Mesendoderm (in vitro differentiated cells): ENCODE measurements around the gene TAGLN.

Source experiments
- DNase-seq: peaks from one replicate; pipeline ENCODE4 v3.0.0; 2013
- H2AK5ac ChIP-seq: 2 replicates; pipeline ENCODE4 v1.6.1; 2013; ENCODE audit warnings: low read length, inconsistent platforms
- H2BK120ac ChIP-seq: 2 replicates; pipeline ENCODE4 v1.6.1; 2013; ENCODE audit warnings: low read depth, mild to moderate bottlenecking, low read length, moderate library complexity, mixed read lengths
- H2BK15ac ChIP-seq: replicated peaks from 2 replicates; pipeline ENCODE4 v1.6.1; 2013; ENCODE audit warnings: low read depth, mild to moderate bottlenecking, moderate library complexity
- H2BK5ac ChIP-seq: 2 replicates; pipeline ENCODE4 v1.6.1; 2013; ENCODE audit warnings: low read length, inconsistent platforms
- H3K18ac ChIP-seq: 2 replicates; pipeline ENCODE4 v1.6.1; 2013; ENCODE audit warnings: mild to moderate bottlenecking, low read length, mixed read lengths
- H3K23ac ChIP-seq: one replicate; pipeline ENCODE4 v1.6.1; 2013; ENCODE audit warnings: low read length
- H3K27ac ChIP-seq: 2 replicates; pipeline ENCODE4 v1.5.1; 2013; ENCODE audit warnings: low read depth, mild to moderate bottlenecking, inconsistent platforms, low read length, moderate library complexity
- H3K27me3 ChIP-seq: 2 replicates; pipeline ENCODE4 v1.6.1; 2013; ENCODE audit warnings: low read length, control low read depth, mild to moderate bottlenecking, inconsistent platforms; ENCODE audit not compliant: insufficient read depth, poor library complexity
- H3K36me3 ChIP-seq: 2 replicates; pipeline ENCODE4 v1.6.1; 2013; ENCODE audit warnings: low read length, inconsistent platforms; ENCODE audit not compliant: control insufficient read depth, insufficient read depth
- H3K4ac ChIP-seq: one replicate; pipeline ENCODE4 v1.6.1; 2013; ENCODE audit warnings: low read depth, mild to moderate bottlenecking, low read length, moderate library complexity
- H3K4me1 ChIP-seq: 2 replicates; pipeline ENCODE4 v1.6.1; 2013; ENCODE audit warnings: low read depth, low read length, inconsistent platforms; ENCODE audit not compliant: control insufficient read depth
- H3K4me2 ChIP-seq: 2 replicates; pipeline ENCODE4 v1.6.1; 2013; ENCODE audit warnings: low read length
- H3K4me3 ChIP-seq: 2 replicates; pipeline ENCODE4 v1.5.1; 2013; ENCODE audit warnings: mild to moderate bottlenecking, low read length
- H3K56ac ChIP-seq: one replicate; pipeline ENCODE4 v1.6.1; 2013; ENCODE audit warnings: low read length
- H3K79me1 ChIP-seq: 2 replicates; pipeline ENCODE4 v1.6.1; 2013; ENCODE audit warnings: low read length, inconsistent platforms
- H3K79me2 ChIP-seq: 2 replicates; pipeline ENCODE4 v1.6.1; 2013; ENCODE audit warnings: mild to moderate bottlenecking, low read length; ENCODE audit not compliant: control insufficient read depth, insufficient read depth
- H3K9ac ChIP-seq: 2 replicates; pipeline ENCODE4 v1.6.1; 2013; ENCODE audit warnings: low read length, inconsistent platforms
- H4K5ac ChIP-seq: one replicate; pipeline ENCODE4 v1.6.1; 2013; ENCODE audit warnings: low read length
- H4K8ac ChIP-seq: one replicate; pipeline ENCODE4 v1.6.1; 2013; ENCODE audit warnings: low read depth, mild to moderate bottlenecking, control low read depth, low read length, moderate library complexity
- WGBS: extraction: QIAGEN DNeasy Blood & Tissue Kit; methylation state at CpG from one replicate; pipeline ENCODE4 v1.1.7; 2013; ENCODE audit warnings: low lambda C conversion rate, missing lambda C conversion rate; ENCODE audit not compliant: insufficient coverage; ENCODE audit errors: extremely low coverage; 5-methylcytosine and 5-hydroxymethylcytosine counted together

The TAGLN gene

GRCh38 chr11:117229931-117230285 is 30.7 kb downstream of the TAGLN start:
- H3K23ac ChIP-seq = no peak overlapping the region
- no peak overlapping the region for H4K8ac ChIP-seq
- no peak overlapping the region for H4K5ac ChIP-seq
- H3K18ac ChIP-seq = no peak overlapping the region
- no peak overlapping the region for H2AK5ac ChIP-seq
- no CpG with 5 or more reads among the region's 5 CpGs for WGBS
- H3K79me2 ChIP-seq = peaks cover 19% of the 10 kb centered on the region
- DNase-seq = no peak
- peaks cover 6% of the 10 kb centered on the region for H3K36me3 ChIP-seq
- no peak overlapping the region for H3K9ac ChIP-seq
- no peaks in the 10 kb centered on the region for H3K27me3 ChIP-seq
- H3K79me1 ChIP-seq = peaks cover 17% of the 10 kb centered on the region
- no peak overlapping the region for H3K27ac ChIP-seq
- H2BK5ac ChIP-seq = no peak overlapping the region
- no peak overlapping the region for H3K4ac ChIP-seq
- H2BK15ac ChIP-seq = no peak overlapping the region
- H3K4me2 ChIP-seq = no peak overlapping the region
- H3K4me1 ChIP-seq = no peaks in the 10 kb centered on the region
- H3K4me3 ChIP-seq = no peak overlapping the region
- no peak overlapping the region for H2BK120ac ChIP-seq
- H3K56ac ChIP-seq = no peak overlapping the region

- no peak overlapping the region for H3K4me2 ChIP-seq
- H2BK15ac ChIP-seq = no peak overlapping the region
- peaks cover 4% of the 10 kb centered on the region for H3K36me3 ChIP-seq
- H3K18ac ChIP-seq = no peak overlapping the region
- H3K79me1 ChIP-seq = peaks cover 17% of the 10 kb centered on the region
- H3K56ac ChIP-seq = no peak overlapping the region
- H2BK5ac ChIP-seq = no peak overlapping the region
- WGBS = no CpG with 5 or more reads among the region's 12 CpGs
- no peak overlapping the region for H4K5ac ChIP-seq
- no peaks in the 10 kb centered on the region for H3K27me3 ChIP-seq
- H2BK120ac ChIP-seq = no peak overlapping the region
- H3K4me3 ChIP-seq = no peak overlapping the region
- no peak overlapping the region for H4K8ac ChIP-seq
- peak overlapping the region; percentile 11 for H3K9ac ChIP-seq
- no peak overlapping the region for H3K4ac ChIP-seq
- no peak overlapping the region for H3K23ac ChIP-seq
- H2AK5ac ChIP-seq = no peak overlapping the region
- DNase-seq = no peak
- peaks cover 19% of the 10 kb centered on the region for H3K79me2 ChIP-seq
- H3K27ac ChIP-seq = no peak overlapping the region
- H3K4me1 ChIP-seq = no peaks in the 10 kb centered on the region
Observed at GRCh38 chr11:117230286-117230961, 31.3 kb downstream of the TAGLN start.

GRCh38 chr11:117230999-117231841 is 32.0 kb downstream of the TAGLN start:
- Histone ChIP-seq H3K23ac (no peak overlapping the region), H3K36me3 (peaks cover 2% of the 10 kb centered on the region), H2BK5ac (peak overlapping the region; percentile 76), H2BK120ac (no peak overlapping the region), H3K27me3 (no peaks in the 10 kb centered on the region), H3K4me3 (peak overlapping the region; percentile 80), H2AK5ac (peak overlapping the region; percentile 12), H3K79me1 (peaks cover 17% of the 10 kb centered on the region), H3K27ac (peak overlapping the region; percentile 67), H3K4ac (peak overlapping the region; percentile 1), H3K79me2 (peaks cover 19% of the 10 kb centered on the region), H2BK15ac (no peak overlapping the region), H3K4me2 (peak overlapping the region; percentile 95), H3K18ac (peak overlapping the region; percentile 94), H3K9ac (peak overlapping the region; percentile 92), H4K8ac (no peak overlapping the region), H4K5ac (no peak overlapping the region), H3K4me1 (no peaks in the 10 kb centered on the region), H3K56ac (peak overlapping the region; percentile 95)
- WGBS = no CpG with 5 or more reads among the region's 14 CpGs
- DNase-seq = no peak

- Histone ChIP-seq H4K5ac (no peak within 1 kb of the TSS), H3K79me1 (peaks cover 17% of the 10 kb centered on the region), H3K23ac (peak within 1 kb of the TSS; percentile 29), H3K79me2 (peaks cover 19% of the 10 kb centered on the region), H3K4me2 (peak within 1 kb of the TSS; percentile 98), H3K27me3 (no peaks in the 10 kb centered on the region), H2AK5ac (peak within 1 kb of the TSS; percentile 12), H3K4me1 (no peaks in the 10 kb centered on the region), H2BK5ac (peak within 1 kb of the TSS; percentile 76), H3K4me3 (peak within 1 kb of the TSS; percentile 80), H4K8ac (peak within 1 kb of the TSS; percentile 87), H3K4ac (peak within 1 kb of the TSS; percentile 90), H3K9ac (peak within 1 kb of the TSS; percentile 92), H2BK120ac (peak within 1 kb of the TSS; percentile 48), H3K27ac (peak within 1 kb of the TSS; percentile 77), H3K56ac (peak within 1 kb of the TSS; percentile 95), H3K18ac (peak within 1 kb of the TSS; percentile 99), H3K36me3 (peaks cover 2% of the 10 kb centered on the region), H2BK15ac (no peak within 1 kb of the TSS)
- WGBS = no CpG with 5 or more reads among the region's 13 CpGs
- no peak for DNase-seq
Observed at GRCh38 chr11:117231842-117232091, 32.6 kb downstream of the TAGLN start, which contains the start of gene PCSK7. TSS of gene PCSK7 (minus strand) at chr11:117232073. CDS start at chr11:117229844, 2,229 bp downstream.

- Histone ChIP-seq H2BK5ac (peak within 1 kb of the TSS; percentile 87), H3K79me1 (peaks cover 17% of the 10 kb centered on the region), H4K8ac (peak within 1 kb of the TSS; percentile 87), H3K79me2 (peaks cover 19% of the 10 kb centered on the region), H3K4me1 (no peaks in the 10 kb centered on the region), H4K5ac (no peak within 1 kb of the TSS), H3K4me3 (peak within 1 kb of the TSS; percentile 80), H2AK5ac (peak within 1 kb of the TSS; percentile 37), H3K23ac (peak within 1 kb of the TSS; percentile 29), H3K56ac (peak within 1 kb of the TSS; percentile 95), H3K36me3 (peaks cover 2% of the 10 kb centered on the region), H3K4ac (peak within 1 kb of the TSS; percentile 90), H3K27me3 (no peaks in the 10 kb centered on the region), H2BK120ac (peak within 1 kb of the TSS; percentile 48), H3K18ac (peak within 1 kb of the TSS; percentile 99), H2BK15ac (no peak within 1 kb of the TSS), H3K4me2 (peak within 1 kb of the TSS; percentile 98), H3K27ac (peak within 1 kb of the TSS; percentile 77), H3K9ac (peak within 1 kb of the TSS; percentile 92)
- DNase-seq = peak; percentile 86
- WGBS = no CpG with 5 or more reads among the region's 94 CpGs
Observed at GRCh38 chr11:117232092-117232878, 33.1 kb downstream of the TAGLN start, which contains the start of gene RNF214. TSS of gene RNF214 (plus strand) at chr11:117232671. CDS start at chr11:117234273, 1,602 bp downstream.
